ENCODE results near the gene ANKRD12. TPM values are rescaled to one million over a fixed set of nuclear protein-coding genes. Genes with fewer than 3 reads are reported as not detected.

ANKRD12 gene
- total RNA-seq, 2 experiments from 2014 or later, result 54.2 to 57.2 TPM

GRCh38 chr18:9296233-9297006 is 159.8 kb downstream of the ANKRD12 start:
- ChIA-PET POLR2A (no interaction called here), CTCF (no interaction called here)

GRCh38 chr18:9297007-9297393 is 160.4 kb downstream of the ANKRD12 start:
- ChIA-PET POLR2A (no interaction called here), CTCF (no interaction called here)

GRCh38 chr18:9304388-9305070 is 167.9 kb downstream of the ANKRD12 start:
- POLR2A ChIA-PET, result no interaction called here
- CTCF ChIA-PET, result no interaction called here

- ChIA-PET CTCF (no interaction called here), POLR2A (no interaction called here)
Observed at GRCh38 chr18:9319333-9319732, 182.8 kb downstream of the ANKRD12 start.

GRCh38 chr18:9321017-9321452 is 184.5 kb downstream of the ANKRD12 start:
- ChIA-PET POLR2A (no interaction called here), CTCF (no interaction called here)

GRCh38 chr18:9321736-9322135 is 185.2 kb downstream of the ANKRD12 start:
- ChIA-PET CTCF (no interaction called here), POLR2A (no interaction called here)

- POLR2A ChIA-PET, result no interaction called here
- CTCF ChIA-PET, result no interaction called here
Observed at GRCh38 chr18:9322744-9323143, 186.2 kb downstream of the ANKRD12 start.

GRCh38 chr18:9323750-9324445 is 187.3 kb downstream of the ANKRD12 start:
- POLR2A ChIA-PET, result no interaction called here
- CTCF ChIA-PET, result no interaction called here

- ChIA-PET POLR2A (no interaction called here), CTCF (no interaction called here)
Observed at GRCh38 chr18:9325716-9326115, 189.1 kb downstream of the ANKRD12 start.

- ChIA-PET CTCF (no interaction called here), POLR2A (no interaction called here)
Observed at GRCh38 chr18:9328776-9329175, 192.2 kb downstream of the ANKRD12 start.

- POLR2A ChIA-PET, result no interaction called here
- CTCF ChIA-PET, result no interaction called here
Observed at GRCh38 chr18:9329471-9329870, 192.9 kb downstream of the ANKRD12 start.

GRCh38 chr18:9330419-9330818 is 193.8 kb downstream of the ANKRD12 start:
- ChIA-PET CTCF (no interaction called here), POLR2A (no interaction called here)

- ChIA-PET CTCF (interaction anchor here (0.6 to 0.8 kb wide), 2 partner anchors 118 to 264 kb away, joined by 3 read pairs; no protein-coding TSS in a partner anchor), POLR2A (interaction anchor here (0.6 to 0.9 kb wide), 2 partner anchors 194 to 197 kb away, joined by 5 read pairs; partner anchors contain the start of gene ANKRD12)
Observed at GRCh38 chr18:9333441-9334328, 197.1 kb downstream of the ANKRD12 start.

- ChIA-PET CTCF (interaction anchor here (0.6 to 1.0 kb wide), 4 partner anchors 10 to 264 kb away, joined by 3 to 4 read pairs (median 3); no protein-coding TSS in a partner anchor), POLR2A (interaction anchor here (0.6 to 0.7 kb wide), 2 partner anchors 194 to 199 kb away, joined by 3 to 5 read pairs; no protein-coding TSS in a partner anchor)
Observed at GRCh38 chr18:9334329-9334972, 197.9 kb downstream of the ANKRD12 start, which contains the start of gene TWSG1. Gene TWSG1, plus strand, starts transcription at chr18:9334773. Its CDS starts 2,457 bp downstream, at chr18:9337230.

GRCh38 chr18:9334973-9335696 is 198.6 kb downstream of the ANKRD12 start:
- ChIA-PET POLR2A (interaction anchor here (0.7 kb wide), 1 partner anchor 199 kb away, joined by 3 read pairs; no protein-coding TSS in a partner anchor), CTCF (interaction anchor here (1.0 to 1.4 kb wide), 2 partner anchors 261 to 262 kb away, joined by 3 to 4 read pairs; no protein-coding TSS in a partner anchor)
